Prostate gland (tissue), 2 donors: Measurements from ENCODE around the gene SLC25A1. TPM values are rescaled to one million over a fixed set of nuclear protein-coding genes. Genes with fewer than 3 reads are reported as not detected.

ENCODE experiments used
- DNase-seq: peaks from one replicate; pipeline ENCODE4 v3.0.0-alpha.2; 2019; ENCODE audit warnings: low spot score
- H3K27ac ChIP-seq, 2 donors: fragments of 200-600 bp; sonication (generic); 2 replicates each; pipeline ENCODE4 v1.5.1; 2017 to 2019
- H3K27me3 ChIP-seq: fragments of 200-600 bp; sonication (generic); replicated peaks from 2 replicates; pipeline ENCODE4 v1.5.1; 2019; ENCODE audit not compliant: insufficient read depth
- H3K36me3 ChIP-seq, 2 donors: fragments of 200-600 bp; sonication (generic); 1 replicate in 1 of 2; 2 replicates in 1 of 2; pipeline versions ENCODE4 v1.5.1 to v1.8.1; 2017 to 2019
- H3K4me1 ChIP-seq: fragments of 200-600 bp; sonication (generic); replicated peaks from 2 replicates; pipeline ENCODE4 v1.5.1; 2019
- H3K4me3 ChIP-seq, 2 donors: fragments of 200-600 bp; sonication (generic); 2 replicates each; pipeline ENCODE4 v1.5.1; 2017 to 2019
- H3K9me3 ChIP-seq: fragments of 200-600 bp; sonication (generic); 2 replicates; pipeline ENCODE4 v1.5.1; 2017
- POLR2A ChIP-seq: fragments of 450-650 bp; IDR thresholded peaks from one replicate; pipeline ENCODE4 v1.6.1; 2016; ENCODE audit warnings: antibody characterized with exemption, mild to moderate bottlenecking
- POLR2AphosphoS5 ChIP-seq: sonication (generic); formaldehyde crosslinking; IDR thresholded peaks from one replicate; pipeline ENCODE4 v1.6.1; 2017; ENCODE audit warnings: antibody characterized with exemption
- WGBS: methylation state at CpG from one replicate; pipeline ENCODE4 v1.1.5; 2018; 5-methylcytosine and 5-hydroxymethylcytosine counted together
- intact Hi-C: fragments of 100-400 bp; cut with DNase I; formaldehyde crosslinking; loops from one replicate; pipeline ENCODE4 v1.14.2; 2022
- total RNA-seq, 2 donors: library from RNA; depleted of rRNA; stranded (reverse); fragments of >200 nt; gene quantifications; one replicate each; pipeline ENCODE4 v1.1.0, GENCODE V29; 2016
- TF ChIP-seq, protein P1 (sequence below), 4 experiments: fragments of 200-600 bp in 2 of 4; fragments of 450-650 bp in 2 of 4; sonication (generic) in 2 of 4; IDR thresholded peaks; 1 replicate in 3 of 4; 2 replicates in 1 of 4; pipeline ENCODE4 v1.5.1; 2016 to 2019; ENCODE audit warnings: antibody characterized with exemption in 4 of 4, mild to moderate bottlenecking in 2 of 4, moderate library complexity in 2 of 4

Gene SLC25A1
- total RNA-seq, 2 donors from 2014 or later: 79.1 to 113 TPM

DNA sequence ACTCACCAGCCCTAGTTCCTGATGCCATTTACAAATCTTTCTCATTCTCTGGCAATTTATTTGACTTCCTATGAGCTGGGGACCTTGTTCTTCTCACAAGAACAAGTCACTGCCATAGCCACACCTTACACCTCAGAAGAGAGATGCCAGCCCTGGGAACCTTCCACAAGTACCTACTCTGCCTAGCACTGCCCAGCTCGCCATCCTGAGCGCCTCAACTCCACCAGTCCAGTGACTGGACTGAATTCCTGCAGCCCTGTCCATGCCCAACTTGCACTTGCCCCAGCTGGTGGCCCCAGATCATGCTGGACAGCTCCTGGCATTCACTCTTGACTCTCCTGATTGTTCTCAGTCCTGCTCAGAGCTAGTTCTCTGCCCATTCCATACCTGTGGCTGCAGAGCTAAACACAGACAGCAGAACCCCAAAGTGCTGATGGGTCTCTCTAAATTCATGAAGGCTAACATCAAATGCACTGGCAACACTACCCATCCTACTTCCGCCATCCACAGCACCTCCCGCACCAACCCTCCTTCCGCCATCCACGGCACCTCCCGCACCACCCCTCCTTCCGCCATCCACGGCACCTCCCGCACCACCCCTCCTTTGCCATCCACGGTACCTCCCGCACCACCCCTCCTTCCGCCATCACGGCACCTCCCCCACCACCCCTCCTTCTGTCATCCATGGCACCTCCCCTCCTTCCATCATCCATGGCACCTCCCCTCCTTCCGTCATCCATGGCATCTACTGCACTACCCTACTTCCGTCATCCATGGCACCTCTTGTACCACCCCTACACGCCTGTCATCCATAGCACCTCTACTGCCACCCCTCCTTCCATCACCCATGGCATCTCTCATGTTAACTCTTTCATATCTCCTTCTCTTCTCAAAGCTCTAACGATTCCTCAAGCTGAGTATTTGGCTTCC, 23.6 kb upstream of the SLC25A1 start:
- no peaks in the 10 kb centered on the region for H3K9me3 ChIP-seq
- no peak for DNase-seq
- H3K4me3 ChIP-seq: no peak overlapping the region
- intact Hi-C loops: no loop called here
- H3K27ac ChIP-seq: no peak overlapping the region
- H3K27me3 ChIP-seq: no peaks in the 10 kb centered on the region
- no peaks in the 10 kb centered on the region for H3K36me3 ChIP-seq
- H3K4me1 ChIP-seq: no peaks in the 10 kb centered on the region
- WGBS: 94% methylated on average over 18 of the region's 18 CpGs
- TF ChIP-seq POLR2A: no peak
- no peak for TF ChIP-seq POLR2AphosphoS5
- TF ChIP-seq, protein P1, sequence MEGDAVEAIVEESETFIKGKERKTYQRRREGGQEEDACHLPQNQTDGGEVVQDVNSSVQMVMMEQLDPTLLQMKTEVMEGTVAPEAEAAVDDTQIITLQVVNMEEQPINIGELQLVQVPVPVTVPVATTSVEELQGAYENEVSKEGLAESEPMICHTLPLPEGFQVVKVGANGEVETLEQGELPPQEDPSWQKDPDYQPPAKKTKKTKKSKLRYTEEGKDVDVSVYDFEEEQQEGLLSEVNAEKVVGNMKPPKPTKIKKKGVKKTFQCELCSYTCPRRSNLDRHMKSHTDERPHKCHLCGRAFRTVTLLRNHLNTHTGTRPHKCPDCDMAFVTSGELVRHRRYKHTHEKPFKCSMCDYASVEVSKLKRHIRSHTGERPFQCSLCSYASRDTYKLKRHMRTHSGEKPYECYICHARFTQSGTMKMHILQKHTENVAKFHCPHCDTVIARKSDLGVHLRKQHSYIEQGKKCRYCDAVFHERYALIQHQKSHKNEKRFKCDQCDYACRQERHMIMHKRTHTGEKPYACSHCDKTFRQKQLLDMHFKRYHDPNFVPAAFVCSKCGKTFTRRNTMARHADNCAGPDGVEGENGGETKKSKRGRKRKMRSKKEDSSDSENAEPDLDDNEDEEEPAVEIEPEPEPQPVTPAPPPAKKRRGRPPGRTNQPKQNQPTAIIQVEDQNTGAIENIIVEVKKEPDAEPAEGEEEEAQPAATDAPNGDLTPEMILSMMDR (IDR thresholded peaks at IDR 0.05): no peak

DNA sequence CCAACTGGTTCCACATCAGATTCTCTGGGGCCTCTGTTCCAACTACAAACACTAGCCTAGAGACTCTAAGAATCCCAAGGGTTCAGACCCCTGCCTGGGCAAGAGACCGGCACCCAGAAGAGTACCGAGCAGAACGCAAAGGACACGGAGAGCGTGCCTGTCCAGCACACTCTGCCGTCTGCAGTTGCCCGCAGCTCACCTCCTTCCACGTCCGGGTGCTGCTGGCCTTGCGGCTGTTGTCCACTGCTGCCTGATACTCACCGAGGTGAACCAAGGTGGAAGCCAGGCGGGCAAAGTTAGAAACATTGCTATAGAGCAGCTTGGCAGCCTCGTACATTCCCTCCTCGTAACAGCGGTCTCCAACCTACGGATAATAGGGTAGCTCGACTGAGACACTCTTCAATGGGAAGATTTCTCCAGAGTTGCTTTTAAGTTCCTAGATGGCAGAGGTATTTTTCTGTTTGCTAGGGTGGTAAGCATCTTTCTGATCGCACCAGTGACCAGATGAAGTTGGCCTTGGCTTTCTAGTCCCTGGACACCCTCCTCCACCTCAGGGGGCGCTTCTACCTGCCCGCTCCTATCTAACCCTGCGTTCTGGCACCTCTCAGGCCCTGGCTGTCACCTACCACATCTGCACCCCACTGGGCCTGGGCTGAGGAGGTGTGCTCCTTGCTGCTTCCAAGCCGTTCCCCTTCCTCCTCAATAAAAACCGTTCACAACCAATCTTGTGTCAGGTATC, 22.8 kb upstream of the SLC25A1 start:
- DNase-seq: no peak
- no peak for TF ChIP-seq POLR2AphosphoS5
- TF ChIP-seq POLR2A: no peak
- TF ChIP-seq, protein P1 (IDR thresholded peaks at IDR 0.05): no peak
- WGBS: 93% methylated on average over 23 of the region's 23 CpGs
- Histone ChIP-seq H3K27ac (no peak overlapping the region), H3K27me3 (no peaks in the 10 kb centered on the region), H3K4me1 (no peaks in the 10 kb centered on the region), H3K9me3 (no peaks in the 10 kb centered on the region), H3K36me3 (no peaks in the 10 kb centered on the region), H3K4me3 (no peak overlapping the region)
- intact Hi-C loops: no loop called here

DNA sequence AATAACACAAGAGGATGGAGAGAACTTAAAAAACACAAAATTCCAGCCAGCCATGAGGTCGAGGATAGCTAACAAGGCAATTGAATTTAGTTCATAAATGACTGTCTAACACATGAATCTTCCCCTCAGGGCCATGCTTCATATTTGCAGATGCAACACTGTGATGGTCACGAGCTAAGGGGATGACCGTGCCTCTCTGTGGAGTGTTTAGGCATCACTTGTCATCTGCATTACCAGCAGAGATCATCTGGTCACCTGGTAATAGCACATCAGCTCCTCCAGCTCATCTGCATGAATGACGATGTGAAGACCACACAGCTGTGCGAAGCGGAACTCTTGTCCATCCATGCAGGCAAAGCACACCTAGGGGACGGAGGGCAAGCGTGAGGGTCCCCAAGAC, 20.9 kb upstream of the SLC25A1 start:
- Histone ChIP-seq H3K27ac (no peak overlapping the region), H3K4me3 (no peak overlapping the region), H3K27me3 (no peaks in the 10 kb centered on the region), H3K36me3 (no peaks in the 10 kb centered on the region), H3K9me3 (no peaks in the 10 kb centered on the region), H3K4me1 (no peaks in the 10 kb centered on the region)
- intact Hi-C loops: no loop called here
- no peak for DNase-seq
- TF ChIP-seq POLR2A: no peak
- TF ChIP-seq, protein P1 (IDR thresholded peaks at IDR 0.05): no peak
- TF ChIP-seq POLR2AphosphoS5: no peak
- WGBS: 92% methylated on average over 8 of the region's 8 CpGs

DNA sequence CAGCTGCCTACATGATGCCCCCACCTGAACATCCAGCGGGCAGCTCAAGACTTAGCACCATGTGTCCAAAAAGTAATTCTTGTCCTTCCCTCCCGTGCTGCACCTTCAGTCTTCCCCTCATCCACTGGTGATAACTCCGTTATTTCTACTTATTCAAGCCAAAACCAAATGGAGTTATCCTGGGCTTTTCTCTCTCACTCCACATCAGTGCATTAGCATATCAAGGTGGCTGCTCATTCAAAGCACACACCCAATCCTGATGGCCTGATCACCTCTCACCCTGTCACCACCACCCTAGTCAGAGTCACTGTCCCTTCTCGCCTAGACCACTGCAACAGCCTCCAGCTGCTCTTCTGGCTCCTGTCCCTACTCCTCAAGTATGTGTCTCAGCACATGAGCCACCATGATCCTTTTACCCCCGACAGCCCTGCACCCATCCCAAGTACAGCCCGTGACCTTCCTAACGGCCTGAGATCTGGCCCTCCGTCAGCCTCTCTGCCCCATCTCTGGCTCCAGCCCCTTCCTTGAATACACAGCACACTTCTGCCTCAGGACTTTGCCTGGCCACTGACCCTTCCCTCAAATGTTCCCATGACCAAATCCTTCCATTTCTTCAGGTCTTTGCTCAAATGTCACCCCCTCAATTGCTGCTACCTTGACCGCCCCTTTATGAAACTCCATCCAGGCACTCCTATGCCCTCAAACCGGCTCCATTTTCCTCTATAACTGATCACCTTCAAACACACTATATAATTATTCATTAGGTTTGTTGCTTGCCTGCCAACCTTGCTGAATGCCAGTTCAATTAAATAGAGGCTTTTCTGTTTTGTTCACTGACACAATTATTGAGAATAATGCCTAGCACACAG, 19.7 kb upstream of the SLC25A1 start:
- H3K27me3 ChIP-seq: no peaks in the 10 kb centered on the region
- H3K36me3 ChIP-seq: no peaks in the 10 kb centered on the region
- 88% methylated on average over 10 of the region's 10 CpGs for WGBS
- H3K4me1 ChIP-seq: no peaks in the 10 kb centered on the region
- no peaks in the 10 kb centered on the region for H3K9me3 ChIP-seq
- no peak for DNase-seq
- no peak for TF ChIP-seq POLR2A
- no peak for TF ChIP-seq POLR2AphosphoS5
- TF ChIP-seq, protein P1 (IDR thresholded peaks at IDR 0.05): no peak
- intact Hi-C loops: no loop called here
- no peak overlapping the region for H3K4me3 ChIP-seq
- no peak overlapping the region for H3K27ac ChIP-seq
